Panc1 (cell line): ENCODE results near the gene CATSPERE. TPM values are rescaled to one million over a fixed set of nuclear protein-coding genes. Genes with fewer than 3 reads are reported as not detected.

ENCODE experiments used
- ATAC-seq: fragments of 200-7000 bp; cut with Tn5 transposase; 2 replicates; pipeline ENCODE4 v1.9.1; 2020; ENCODE audit warnings: mild to moderate bottlenecking, moderate library complexity
- BruUV-seq: library from RNA; stranded (reverse); fragments of 400-500 nt; replicated peaks from 2 replicates; lab custom pipeline; 2021; lab: Mats Ljungman, UMichigan
- CTCF ChIA-PET: fragments of 300-600 bp; sonication (Branson Sonifier 250); formaldehyde crosslinking; loops from one replicate; lab custom pipeline; 2022; ENCODE audit warnings: antibody characterized with exemption; lab: Charles Lee
- POLR2A ChIA-PET: fragments of 300-600 bp; sonication (Branson Sonifier 250); formaldehyde crosslinking; loops from one replicate; lab custom pipeline; 2022; ENCODE audit warnings: antibody characterized with exemption; lab: Charles Lee
- DNase-seq: peaks from one replicate; pipeline ENCODE4 v3.0.0-alpha.2; 2010; ENCODE audit warnings: low read depth, low spot score
- H3K27ac ChIP-seq: 2 replicates; pipeline ENCODE4 v1.5.1; 2011; ENCODE audit warnings: mild to moderate bottlenecking, low read length, inconsistent platforms
- H3K27me3 ChIP-seq: fragments of 200-500 bp; sonication (Bioruptor generic); 2 replicates; pipeline ENCODE4 v1.6.0; 2014; ENCODE audit warnings: low read length, inconsistent platforms; ENCODE audit not compliant: control insufficient read depth, insufficient read depth
- H3K36me3 ChIP-seq: fragments of 200-500 bp; sonication (Bioruptor generic); 2 replicates; pipeline ENCODE4 v1.5.1; 2014; ENCODE audit warnings: inconsistent platforms, mild to moderate bottlenecking, low read length, moderate library complexity; ENCODE audit not compliant: control insufficient read depth, insufficient read depth
- H3K4me1 ChIP-seq: 2 replicates; pipeline ENCODE4 v1.5.1; 2011; ENCODE audit warnings: inconsistent platforms, mild to moderate bottlenecking, low read length, moderate library complexity; ENCODE audit not compliant: control insufficient read depth, insufficient read depth
- H3K4me3 ChIP-seq, 2 experiments: 2 replicates each; pipeline ENCODE4 v1.5.1; 2011 to 2012; ENCODE audit warnings: low read depth in 2 of 2, low read length in 2 of 2, mild to moderate bottlenecking in 2 of 2, inconsistent platforms in 1 of 2, moderate library complexity in 1 of 2
- H3K9me3 ChIP-seq: fragments of 200-500 bp; sonication (Bioruptor generic); 2 replicates; pipeline ENCODE4 v1.5.1; 2014; ENCODE audit warnings: low read depth, mild to moderate bottlenecking, inconsistent platforms, low read length, moderate library complexity; ENCODE audit not compliant: control insufficient read depth, insufficient read depth
- POLR2AphosphoS5 ChIP-seq: IDR thresholded peaks from 2 replicates; pipeline ENCODE4 v1.6.1; 2012; ENCODE audit warnings: mild to moderate bottlenecking, low read depth, low read length, moderate library complexity
- SIN3A ChIP-seq: IDR thresholded peaks from 2 replicates; pipeline ENCODE4 v1.6.1; 2012; ENCODE audit warnings: low read depth, mild to moderate bottlenecking, low read length, moderate library complexity, borderline replicate concordance; ENCODE audit not compliant: insufficient read depth
- TCF7L2 ChIP-seq: IDR thresholded peaks from 2 replicates; pipeline ENCODE4 v1.6.1; 2011; ENCODE audit warnings: mild to moderate bottlenecking, low read depth, low read length, inconsistent platforms
- in situ Hi-C: cut with HindIII; loops from 2 replicates; pipeline ENCODE4 v1.10.0; 2016; ENCODE audit warnings: low sequenced_read_pairs, low pct_unique_long_range_greater_than_20kb
- intact Hi-C: fragments of 100-400 bp; cut with micrococcal nuclease; formaldehyde crosslinking; loops from one replicate; pipeline ENCODE4 v1.10.0; 2022; ENCODE audit not compliant: unreplicated experiment
- total RNA-seq: library from RNA; stranded (reverse); gene quantifications from one replicate; pipeline ENCODE4 v1.2.1, GENCODE V29; 2021; ENCODE audit not compliant: unreplicated experiment
- TF ChIP-seq, protein P1 (sequence below), 2 experiments: IDR thresholded peaks; 2 replicates each; pipeline ENCODE4 v1.6.1; 2011 to 2012; ENCODE audit warnings: low read depth in 2 of 2, control low read depth in 1 of 2, low read length in 1 of 2, mild to moderate bottlenecking in 1 of 2, moderate library complexity in 1 of 2; ENCODE audit not compliant: insufficient read depth in 1 of 2
- TF ChIP-seq, protein P2 (sequence below): fragments of 450-650 bp; IDR thresholded peaks from 2 replicates; pipeline ENCODE4 v1.5.1; 2017; ENCODE audit warnings: mild to moderate bottlenecking

Gene CATSPERE
- total RNA-seq, 1 experiment from 2014 or later, result 0.31 TPM

DNA sequence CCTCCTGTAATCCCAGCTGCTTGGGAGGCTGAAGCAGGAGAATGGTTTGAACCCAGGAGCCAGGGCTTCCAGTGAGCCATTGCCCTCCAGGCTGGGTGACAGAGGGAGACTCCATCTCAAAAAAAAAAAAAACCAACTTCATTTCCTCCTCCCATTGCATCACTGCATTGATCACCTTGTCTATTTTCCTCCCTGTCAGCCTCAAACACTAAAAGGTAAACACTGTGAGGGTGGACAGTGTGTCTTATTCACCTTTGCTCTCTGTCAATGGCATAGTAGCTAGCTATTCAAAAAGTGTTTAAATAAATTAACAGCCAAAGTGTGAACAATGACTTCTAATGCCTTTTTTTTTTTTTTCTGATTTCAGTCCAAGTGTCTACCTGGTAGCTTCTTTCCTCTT lies 178.5 kb downstream of the CATSPERE start:
- H3K27me3 ChIP-seq, result peaks cover 4% of the 10 kb centered on the region; the same call in 1 of the 2 replicates
- ChIA-PET POLR2A (no interaction called here), CTCF (interaction anchor here (0.5 kb wide), 1 partner anchor 31 kb away, joined by 10 read pairs; no protein-coding TSS in a partner anchor)
- H3K36me3 ChIP-seq, result no peaks in the 10 kb centered on the region
- no peaks in the 10 kb centered on the region for H3K4me1 ChIP-seq
- no TSS peak for BruUV-seq
- ATAC-seq, result no peak
- no peak for DNase-seq
- intact Hi-C loops, result no loop called here
- no peaks in the 10 kb centered on the region for H3K9me3 ChIP-seq
- in situ Hi-C loops, result no loop called here
- H3K27ac ChIP-seq, result no peak overlapping the region
- TF ChIP-seq, protein P1, sequence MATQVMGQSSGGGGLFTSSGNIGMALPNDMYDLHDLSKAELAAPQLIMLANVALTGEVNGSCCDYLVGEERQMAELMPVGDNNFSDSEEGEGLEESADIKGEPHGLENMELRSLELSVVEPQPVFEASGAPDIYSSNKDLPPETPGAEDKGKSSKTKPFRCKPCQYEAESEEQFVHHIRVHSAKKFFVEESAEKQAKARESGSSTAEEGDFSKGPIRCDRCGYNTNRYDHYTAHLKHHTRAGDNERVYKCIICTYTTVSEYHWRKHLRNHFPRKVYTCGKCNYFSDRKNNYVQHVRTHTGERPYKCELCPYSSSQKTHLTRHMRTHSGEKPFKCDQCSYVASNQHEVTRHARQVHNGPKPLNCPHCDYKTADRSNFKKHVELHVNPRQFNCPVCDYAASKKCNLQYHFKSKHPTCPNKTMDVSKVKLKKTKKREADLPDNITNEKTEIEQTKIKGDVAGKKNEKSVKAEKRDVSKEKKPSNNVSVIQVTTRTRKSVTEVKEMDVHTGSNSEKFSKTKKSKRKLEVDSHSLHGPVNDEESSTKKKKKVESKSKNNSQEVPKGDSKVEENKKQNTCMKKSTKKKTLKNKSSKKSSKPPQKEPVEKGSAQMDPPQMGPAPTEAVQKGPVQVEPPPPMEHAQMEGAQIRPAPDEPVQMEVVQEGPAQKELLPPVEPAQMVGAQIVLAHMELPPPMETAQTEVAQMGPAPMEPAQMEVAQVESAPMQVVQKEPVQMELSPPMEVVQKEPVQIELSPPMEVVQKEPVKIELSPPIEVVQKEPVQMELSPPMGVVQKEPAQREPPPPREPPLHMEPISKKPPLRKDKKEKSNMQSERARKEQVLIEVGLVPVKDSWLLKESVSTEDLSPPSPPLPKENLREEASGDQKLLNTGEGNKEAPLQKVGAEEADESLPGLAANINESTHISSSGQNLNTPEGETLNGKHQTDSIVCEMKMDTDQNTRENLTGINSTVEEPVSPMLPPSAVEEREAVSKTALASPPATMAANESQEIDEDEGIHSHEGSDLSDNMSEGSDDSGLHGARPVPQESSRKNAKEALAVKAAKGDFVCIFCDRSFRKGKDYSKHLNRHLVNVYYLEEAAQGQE (IDR thresholded peaks at IDR 0.05; ENCODE audit: insufficient read depth in 1 of 2, low read depth in 2 of 2, low read length in 1 of 2), result no peak
- H3K4me3 ChIP-seq, result no peak overlapping the region

DNA sequence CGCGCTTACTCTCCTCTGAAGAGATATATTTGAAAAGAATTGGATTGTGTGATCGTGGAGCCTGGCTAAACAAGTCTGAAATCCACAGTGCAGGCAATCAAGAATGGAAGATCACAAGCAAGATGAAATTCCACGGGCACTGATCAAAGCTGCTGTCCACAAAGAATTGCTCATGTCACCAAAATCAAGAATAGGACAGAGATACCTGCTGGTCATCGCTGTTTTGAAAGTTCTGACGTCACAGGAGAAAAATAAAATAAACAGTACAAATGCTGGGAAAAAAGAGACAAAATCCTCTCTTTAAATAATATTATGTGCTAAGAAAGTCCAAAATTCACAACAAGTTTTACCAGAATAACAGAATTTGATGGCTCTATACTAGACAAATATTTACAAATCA lies 179.8 kb downstream of the CATSPERE start:
- no peak overlapping the region for H3K4me3 ChIP-seq
- intact Hi-C loops, result no loop called here
- ChIA-PET POLR2A (no interaction called here), CTCF (no interaction called here)
- DNase-seq, result no peak
- no peaks in the 10 kb centered on the region for H3K4me1 ChIP-seq
- H3K27ac ChIP-seq, result no peak overlapping the region
- no peak for ATAC-seq
- TF ChIP-seq POLR2AphosphoS5, result no peak
- TF ChIP-seq, protein P2, sequence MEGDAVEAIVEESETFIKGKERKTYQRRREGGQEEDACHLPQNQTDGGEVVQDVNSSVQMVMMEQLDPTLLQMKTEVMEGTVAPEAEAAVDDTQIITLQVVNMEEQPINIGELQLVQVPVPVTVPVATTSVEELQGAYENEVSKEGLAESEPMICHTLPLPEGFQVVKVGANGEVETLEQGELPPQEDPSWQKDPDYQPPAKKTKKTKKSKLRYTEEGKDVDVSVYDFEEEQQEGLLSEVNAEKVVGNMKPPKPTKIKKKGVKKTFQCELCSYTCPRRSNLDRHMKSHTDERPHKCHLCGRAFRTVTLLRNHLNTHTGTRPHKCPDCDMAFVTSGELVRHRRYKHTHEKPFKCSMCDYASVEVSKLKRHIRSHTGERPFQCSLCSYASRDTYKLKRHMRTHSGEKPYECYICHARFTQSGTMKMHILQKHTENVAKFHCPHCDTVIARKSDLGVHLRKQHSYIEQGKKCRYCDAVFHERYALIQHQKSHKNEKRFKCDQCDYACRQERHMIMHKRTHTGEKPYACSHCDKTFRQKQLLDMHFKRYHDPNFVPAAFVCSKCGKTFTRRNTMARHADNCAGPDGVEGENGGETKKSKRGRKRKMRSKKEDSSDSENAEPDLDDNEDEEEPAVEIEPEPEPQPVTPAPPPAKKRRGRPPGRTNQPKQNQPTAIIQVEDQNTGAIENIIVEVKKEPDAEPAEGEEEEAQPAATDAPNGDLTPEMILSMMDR, result no peak
- TF ChIP-seq, protein P1 (IDR thresholded peaks at IDR 0.05; ENCODE audit: insufficient read depth in 1 of 2, low read depth in 2 of 2, low read length in 1 of 2), result no peak
- TF ChIP-seq SIN3A, result no peak
- TF ChIP-seq TCF7L2, result no peak
- no TSS peak for BruUV-seq
- peaks cover 4% of the 10 kb centered on the region; the same call in 1 of the 2 replicates for H3K27me3 ChIP-seq
- no peaks in the 10 kb centered on the region for H3K9me3 ChIP-seq
- in situ Hi-C loops, result no loop called here
- no peaks in the 10 kb centered on the region for H3K36me3 ChIP-seq
